HG03575 (cell line): Measurements from ENCODE around the gene CENPN.

ENCODE experiments used
- ATAC-seq: cut with Tn5 transposase; IDR thresholded peaks from one replicate; pipeline ENCODE4 v1.9.1; 2021; ENCODE audit not compliant: unreplicated experiment, insufficient number of reproducible peaks, low FRiP score; ENCODE audit errors: extremely low read depth

CENPN gene, protein sequence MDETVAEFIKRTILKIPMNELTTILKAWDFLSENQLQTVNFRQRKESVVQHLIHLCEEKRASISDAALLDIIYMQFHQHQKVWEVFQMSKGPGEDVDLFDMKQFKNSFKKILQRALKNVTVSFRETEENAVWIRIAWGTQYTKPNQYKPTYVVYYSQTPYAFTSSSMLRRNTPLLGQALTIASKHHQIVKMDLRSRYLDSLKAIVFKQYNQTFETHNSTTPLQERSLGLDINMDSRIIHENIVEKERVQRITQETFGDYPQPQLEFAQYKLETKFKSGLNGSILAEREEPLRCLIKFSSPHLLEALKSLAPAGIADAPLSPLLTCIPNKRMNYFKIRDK

DNA sequence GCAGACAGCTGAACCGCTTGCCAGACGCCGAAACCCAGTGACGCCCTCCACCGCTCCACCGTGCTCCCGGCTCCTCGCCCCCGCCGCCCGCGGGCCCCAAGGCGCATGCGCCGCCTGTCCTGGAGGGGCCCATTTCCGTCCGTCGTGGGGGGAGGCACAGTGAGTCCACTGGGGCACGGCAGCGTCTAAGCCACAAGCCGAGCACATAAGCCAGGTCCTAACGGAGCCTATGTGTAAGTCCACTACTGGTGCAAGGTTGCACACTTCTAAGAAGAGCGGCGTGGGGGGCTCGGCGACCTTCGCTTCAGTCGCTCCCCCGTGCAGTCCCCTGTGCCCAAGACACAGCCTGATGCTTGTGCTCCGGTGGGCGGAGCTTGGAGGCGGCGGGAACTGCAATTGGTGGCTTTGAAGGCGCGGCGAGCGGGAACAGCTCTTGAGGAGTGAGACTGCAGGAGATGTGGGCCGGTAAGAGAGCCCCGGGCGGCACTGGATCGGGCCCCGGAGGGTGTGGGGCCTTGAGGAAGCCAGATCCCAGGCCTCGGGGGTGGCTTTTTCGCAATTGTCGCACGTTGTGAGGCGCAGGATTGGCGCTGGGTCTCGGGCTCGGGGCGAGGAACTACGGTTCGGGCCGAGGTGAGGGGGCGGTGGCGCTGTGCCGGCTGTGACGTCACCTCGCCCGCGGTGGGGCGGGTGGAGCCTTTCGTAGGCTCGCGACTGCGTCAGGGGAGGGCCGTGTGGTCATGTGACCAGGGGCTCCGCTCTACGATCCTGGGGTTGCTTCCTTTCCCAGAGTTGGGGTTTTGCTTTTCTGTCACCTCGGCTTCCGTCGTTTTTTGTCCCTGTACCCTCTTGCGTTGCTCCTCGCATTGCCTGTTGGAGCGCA is at the start of gene CENPN, which contains the start of gene CMC2:
Gene CENPN, plus strand, starts transcription at position 402 of the 883 bp plus-strand sequence. CDS start 4,726 bp downstream, outside the sequence.
Gene CMC2, minus strand, starts transcription at position 73 of the 883 bp plus-strand sequence. CDS start 9,491 bp downstream, outside the sequence.
- peak; percentile 68 for ATAC-seq

DNA sequence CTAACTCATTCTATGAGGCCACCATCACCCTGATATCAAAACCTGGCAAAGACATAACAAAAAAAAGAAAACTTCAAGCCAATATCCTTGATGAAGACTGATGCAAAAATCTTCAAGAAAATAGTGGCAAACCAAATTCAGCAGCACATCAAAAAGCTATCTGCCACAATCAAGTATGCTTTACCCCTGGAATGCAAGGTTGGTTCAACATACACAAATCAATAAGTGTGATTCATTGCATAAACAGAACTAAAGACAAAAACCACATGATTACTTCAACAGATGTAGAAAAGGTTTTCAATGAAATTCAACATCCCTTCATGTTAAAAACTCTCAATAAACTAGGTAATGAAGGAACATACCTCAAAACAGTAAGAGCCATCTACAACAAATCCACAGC is 48.7 kb upstream of the CENPN start:
- no peak for ATAC-seq

DNA sequence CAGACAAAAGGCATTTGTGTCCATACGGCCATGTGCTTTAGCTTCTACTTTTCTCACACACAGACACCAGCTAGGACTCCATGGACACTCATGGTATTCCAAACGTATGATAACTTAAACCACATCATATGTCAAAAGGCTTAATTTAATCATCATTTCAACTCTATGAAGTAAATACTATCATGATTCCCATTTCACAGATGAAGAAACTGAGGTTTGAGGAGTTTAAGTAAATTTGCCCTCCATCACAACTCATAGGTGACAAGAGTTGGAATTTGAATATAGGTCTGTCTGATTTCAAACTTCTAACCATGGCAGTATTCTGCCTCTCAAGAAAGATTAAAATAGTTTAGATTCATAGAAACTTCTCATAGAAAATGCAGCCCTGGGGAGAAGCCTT is 44.1 kb upstream of the CENPN start:
- ATAC-seq, result no peak

DNA sequence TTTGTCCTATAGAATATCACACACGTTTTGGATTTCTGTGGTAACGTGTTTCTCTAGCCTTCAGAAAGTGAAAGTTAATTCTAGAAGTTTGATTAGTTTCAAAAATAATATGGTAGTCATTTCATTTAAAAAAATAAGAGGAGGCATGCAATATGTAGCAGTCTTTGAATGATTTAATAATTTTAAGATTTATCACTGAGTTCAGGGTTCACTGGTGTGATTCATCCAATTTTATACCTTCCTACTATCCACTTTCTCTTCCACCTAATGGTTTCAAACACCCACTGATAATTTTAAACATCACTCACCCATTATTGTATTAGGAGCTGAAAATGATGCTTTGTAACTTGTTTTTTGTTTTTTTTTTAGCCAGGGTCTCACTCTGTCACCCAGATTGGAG is 42.7 kb upstream of the CENPN start:
- no peak for ATAC-seq

DNA sequence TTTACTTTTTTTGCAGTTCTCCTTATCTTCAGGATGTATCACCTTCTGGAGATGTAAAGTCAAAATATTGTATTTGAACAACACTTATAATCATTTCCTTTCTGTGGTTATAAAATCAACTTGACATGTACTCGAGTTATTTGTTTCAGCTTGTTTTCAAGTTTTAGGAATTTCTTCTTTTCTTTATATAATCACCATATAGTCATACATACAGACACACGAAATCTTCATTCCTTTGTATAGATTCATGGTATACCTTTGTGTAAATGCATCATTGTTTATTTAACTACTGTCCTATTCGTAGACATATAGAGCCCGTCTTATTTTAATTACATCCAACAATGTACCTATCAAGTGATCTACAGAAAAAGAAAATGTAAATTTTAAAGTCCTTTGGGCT is 40.4 kb upstream of the CENPN start:
- no peak for ATAC-seq

DNA sequence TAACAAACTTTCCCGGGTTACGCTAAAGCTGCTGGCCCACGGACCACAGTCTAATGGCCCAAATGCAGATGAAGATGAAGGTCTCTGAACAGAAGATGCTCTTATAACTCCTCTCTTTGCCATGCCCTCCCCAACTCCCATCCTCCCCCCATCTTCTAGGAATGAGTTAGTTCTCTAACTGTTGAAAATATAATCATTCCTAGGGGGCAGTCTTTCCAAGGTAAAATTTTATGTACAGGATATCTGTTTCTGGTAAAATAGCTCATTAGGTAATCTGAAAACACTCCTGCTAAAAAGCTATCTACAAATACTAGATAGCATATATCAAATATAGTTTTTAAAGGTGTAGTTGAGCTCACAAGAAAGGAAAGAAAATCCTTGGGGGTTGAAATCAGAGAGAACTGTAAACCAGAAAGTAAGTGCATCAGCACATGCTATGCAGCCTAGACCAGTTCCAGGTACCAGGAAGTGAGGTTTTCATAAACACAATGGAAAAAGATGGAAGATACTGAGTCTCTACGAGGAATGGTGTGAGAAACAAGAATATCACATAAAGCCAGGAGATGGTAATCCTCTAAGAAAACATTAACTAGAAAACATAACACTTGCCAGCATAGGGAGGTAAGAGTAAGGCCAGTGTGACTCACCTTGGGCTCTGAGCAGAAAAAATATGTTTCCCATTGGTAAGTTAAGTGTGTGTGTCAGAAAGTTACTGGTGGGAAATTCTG is 38.5 kb upstream of the CENPN start:
- no peak for ATAC-seq

DNA sequence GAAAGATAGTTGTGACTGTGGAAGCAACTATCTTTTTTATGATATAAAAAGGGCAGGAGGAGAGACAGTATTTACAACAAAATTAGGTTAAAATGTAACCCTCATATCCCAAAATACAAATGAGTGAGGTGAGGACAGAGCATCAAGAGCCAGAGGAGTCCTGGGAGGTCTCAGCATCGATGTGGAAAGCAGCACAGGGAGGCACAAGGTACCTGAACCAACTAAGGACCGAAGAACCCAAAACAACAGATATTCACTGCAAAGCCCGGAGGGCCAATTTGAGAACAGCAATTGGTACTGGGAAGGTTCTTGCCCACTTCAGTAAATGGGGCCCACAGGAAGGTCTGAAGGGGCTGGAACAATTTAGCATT is 37.9 kb upstream of the CENPN start:
- ATAC-seq, result no peak

DNA sequence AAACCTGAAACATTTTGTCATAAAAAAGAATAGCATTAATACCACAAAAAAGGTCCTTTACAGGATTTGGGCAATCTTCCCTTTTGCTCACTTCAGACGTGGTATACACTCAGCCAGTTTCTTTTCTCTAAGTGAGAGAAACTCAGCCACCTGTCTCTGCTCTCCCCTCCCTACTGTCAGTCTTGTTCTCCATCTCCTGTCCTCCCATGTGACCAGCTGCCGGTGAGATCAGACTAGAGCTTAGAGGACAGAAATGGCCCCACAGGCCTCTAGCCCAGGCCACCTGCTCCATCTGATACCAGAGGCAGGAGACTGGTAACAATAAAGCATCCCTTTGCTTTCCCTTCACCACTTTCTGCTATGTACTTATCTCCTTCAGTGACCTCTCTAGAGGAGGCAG is 35.2 kb upstream of the CENPN start:
- ATAC-seq, result no peak

DNA sequence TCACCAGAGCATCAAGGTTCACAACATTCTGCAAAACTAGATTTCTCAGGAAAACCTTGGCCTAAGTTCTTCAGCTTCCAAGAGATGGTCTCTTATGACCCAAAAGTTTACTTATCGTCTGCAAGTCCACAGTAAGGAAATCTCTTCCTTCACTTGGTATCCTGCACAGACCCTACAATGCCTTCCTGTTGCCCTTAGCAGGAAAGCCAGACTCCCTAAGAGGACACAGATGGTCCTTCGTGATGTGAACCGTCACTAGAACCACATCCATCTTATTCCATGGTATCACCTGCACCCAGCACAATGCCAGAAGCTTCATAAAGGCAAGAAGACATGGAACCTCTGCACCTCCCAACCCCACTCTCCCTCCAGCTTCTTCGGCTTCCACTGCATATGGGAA is 34.4 kb upstream of the CENPN start:
- ATAC-seq, result no peak

DNA sequence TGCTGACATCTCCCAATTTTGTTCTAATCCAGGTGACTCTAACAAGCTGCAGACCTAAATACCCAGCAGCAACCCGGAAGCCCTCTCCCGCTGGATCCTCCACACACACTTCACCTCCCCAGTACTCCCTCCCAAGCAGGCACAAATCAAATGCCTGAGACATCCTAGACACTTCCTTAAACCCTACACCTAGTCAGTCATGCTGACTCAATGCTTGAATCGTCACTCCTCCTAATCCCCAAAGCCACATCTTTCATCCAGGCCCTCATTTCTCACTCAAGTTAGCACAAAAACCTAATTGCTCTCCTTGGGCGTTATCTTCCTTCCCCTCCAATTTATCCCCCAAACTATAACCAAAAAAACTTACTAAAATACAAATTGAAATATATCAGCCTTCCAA is 33.0 kb upstream of the CENPN start:
- no peak for ATAC-seq

DNA sequence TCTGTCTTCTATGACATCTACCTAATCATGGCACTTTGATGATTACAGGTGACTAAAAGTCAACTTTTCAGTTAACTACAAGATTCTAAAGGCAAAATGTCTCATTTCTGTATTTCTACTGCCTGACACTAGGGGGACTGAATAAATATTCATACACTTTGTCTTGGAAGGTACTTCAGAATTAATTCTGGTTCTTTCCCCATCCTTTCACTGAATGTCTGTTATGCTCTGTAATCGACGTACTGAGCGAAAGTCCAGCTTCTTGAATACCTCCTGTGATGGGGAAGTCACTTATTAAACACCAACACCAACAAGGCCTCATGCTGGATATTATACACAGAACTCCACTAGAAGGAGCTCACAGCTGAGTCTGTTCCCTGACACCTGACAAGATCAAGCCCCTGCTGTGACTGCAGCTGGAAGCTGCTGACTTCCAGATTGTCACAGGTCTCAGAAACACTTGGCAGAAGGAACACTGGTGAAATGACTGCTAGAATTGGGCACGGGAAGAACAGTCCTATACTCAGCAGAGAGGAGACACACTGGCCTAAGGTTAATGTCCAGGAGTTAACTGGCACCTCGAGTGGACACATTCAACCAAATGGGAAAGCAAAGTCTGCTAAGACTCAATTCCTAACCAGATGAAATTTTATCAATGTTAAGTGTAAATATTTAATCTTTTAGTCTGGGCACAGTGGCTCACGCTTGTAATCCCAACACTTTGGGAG is 32.2 kb upstream of the CENPN start:
- no peak for ATAC-seq

DNA sequence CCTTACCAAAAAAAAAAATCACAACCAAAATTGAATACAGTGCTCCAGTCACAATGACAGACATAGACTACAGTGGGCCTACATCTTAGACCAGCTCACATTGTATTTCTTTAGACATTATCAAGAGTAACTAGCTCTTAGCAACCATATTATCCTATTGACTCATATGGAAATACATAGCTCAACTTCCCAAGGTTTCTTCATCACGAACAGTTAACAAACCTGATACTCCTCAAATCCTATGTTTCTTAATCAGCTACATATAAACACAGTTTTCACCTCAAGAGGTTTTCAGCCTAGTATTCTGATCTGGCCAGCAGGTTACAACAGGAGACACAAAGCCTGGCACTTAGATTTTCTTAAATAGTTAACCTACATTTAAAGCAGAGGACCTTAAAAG is 30.1 kb upstream of the CENPN start:
- no peak for ATAC-seq

DNA sequence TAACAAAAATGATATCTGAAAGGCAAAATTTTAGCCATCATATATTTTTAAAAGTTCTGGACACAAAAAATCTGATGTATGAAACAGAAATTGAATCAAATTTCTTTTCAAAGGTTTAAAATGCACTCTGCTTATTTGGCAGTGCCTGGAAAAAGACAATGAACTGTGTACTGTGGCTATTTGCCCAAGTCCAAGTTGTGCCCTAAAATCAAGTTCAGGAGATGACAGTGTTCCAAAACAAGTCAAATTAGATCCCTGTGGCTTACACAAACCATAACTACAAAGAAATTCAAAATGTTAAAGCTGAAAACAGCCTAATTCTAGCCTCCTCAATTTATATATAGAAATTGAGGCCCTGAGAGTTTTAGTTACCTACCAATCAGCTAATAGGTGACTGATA is 25.9 kb upstream of the CENPN start:
- no peak for ATAC-seq

DNA sequence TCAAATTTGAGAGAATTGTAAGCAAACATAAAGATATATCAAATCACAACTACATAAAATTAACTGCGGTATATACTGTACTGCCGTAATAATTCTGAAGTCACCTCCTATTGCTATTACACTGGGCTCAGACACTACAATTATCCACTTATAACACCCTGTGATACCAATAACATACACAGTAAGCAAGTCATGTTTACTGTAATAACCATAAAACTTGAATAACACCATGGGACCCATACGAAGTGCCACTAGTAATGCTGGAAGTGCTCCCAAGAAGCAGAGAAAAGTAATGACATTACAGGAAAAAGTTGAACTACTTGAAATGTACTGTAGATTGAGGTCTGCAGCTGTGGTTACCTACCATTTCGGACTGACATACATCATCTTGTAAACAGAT is 24.4 kb upstream of the CENPN start:
- ATAC-seq, result no peak

DNA sequence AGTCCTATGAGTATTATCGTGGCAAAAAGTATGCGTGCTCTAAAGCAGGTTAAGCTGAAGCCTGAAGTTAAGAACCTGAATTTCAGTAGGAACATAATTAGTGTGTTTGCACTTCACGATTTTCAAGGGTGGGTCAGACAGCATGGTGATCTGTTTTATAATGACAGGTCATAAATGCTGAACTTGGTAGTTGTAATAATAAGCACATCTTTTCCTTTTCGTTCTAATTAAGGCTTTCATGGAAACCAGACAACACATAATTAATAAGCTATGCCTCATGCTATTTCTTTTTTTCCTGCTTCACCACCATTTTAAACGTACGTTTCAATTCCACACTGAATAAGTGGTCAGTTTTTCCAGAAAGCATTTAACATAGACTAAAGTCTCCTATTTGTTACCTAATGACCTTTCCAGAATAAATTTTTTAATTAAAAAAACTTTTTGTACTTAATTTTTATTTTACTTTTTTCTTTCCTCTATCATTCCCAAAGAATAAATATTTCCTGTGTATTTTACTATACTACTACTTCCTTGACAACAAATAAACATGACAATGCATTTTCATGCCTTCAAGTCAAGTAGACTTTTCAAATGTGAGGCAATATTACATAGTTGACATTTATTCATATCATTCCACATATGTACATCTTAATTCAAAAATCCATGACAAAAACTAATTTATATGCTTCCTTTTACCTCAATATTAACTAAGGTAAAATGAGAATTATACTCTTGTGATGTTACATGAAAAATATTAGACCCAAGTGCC is 22.7 kb upstream of the CENPN start:
- no peak for ATAC-seq

DNA sequence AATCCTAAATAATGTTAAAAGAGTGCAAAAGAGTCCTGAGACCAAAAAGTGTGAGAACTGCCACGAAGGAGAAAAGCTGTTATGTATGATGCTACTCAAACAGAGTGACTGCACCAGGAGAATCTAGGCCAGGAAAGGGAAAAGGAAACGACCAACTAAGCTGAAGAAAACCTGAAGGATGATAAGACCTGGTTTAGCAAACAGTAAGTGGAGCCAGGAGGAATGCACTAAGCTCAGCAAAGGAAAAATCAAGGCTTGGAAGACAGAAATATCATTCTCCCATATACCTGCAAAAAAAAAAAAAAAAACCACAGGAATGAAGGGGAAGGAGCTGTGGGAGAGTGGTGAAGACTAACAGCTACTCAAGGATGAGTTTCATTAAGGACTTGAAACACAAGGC is 21.4 kb upstream of the CENPN start:
- no peak for ATAC-seq

DNA sequence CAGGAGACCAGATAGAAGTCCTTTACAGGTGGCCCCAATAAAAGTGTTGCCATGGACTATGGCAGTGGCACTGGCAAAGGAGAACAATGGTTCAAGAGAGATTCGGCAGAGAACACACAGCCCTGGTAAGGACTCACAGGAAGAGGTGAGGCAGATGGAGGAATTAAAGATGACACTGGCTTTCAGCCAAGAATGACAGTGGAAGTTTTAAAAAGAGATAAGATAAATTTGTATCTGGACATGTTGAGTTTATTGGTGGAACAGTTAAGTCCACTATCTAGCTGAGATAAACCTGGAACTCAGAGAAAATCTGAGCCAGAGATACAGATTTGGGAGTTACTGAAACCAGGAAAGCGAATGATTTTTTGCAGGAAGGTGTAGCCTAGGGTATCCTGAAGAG is 20.5 kb upstream of the CENPN start:
- ATAC-seq, result no peak

DNA sequence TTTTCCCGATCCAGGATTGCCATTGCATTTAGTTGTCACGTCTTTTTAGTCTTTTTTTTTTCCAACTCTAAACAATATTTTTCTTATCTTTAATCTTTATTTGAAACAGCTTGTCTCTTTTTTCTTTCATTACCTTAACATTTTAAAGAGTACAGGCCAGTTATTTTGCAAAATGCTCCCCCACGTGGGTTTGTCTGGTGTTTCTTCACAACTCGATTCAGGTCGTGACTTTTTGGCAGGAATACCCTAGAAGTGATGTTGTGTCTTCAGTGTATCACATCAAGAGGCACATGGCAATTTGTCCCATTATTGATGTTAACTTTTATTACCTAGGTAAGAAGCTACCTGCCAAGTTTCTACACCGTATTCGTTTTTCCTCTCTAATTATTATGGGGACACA is 18.3 kb upstream of the CENPN start:
- ATAC-seq, result no peak
